ENCODE data around the gene PRKG1. TPM values are rescaled to one million over a fixed set of nuclear protein-coding genes. Genes with fewer than 3 reads are reported as not detected.
A peak's percentile ranks its signal among the peaks of the same experiment; 100 is the strongest.

The PRKG1 gene
- total and polyA plus RNA-seq, 2 of the 8 experiments (the other 6 are each of a cell fraction or from before 2014, with no cell fraction given) = 4.2 to 15.2 TPM

DNA sequence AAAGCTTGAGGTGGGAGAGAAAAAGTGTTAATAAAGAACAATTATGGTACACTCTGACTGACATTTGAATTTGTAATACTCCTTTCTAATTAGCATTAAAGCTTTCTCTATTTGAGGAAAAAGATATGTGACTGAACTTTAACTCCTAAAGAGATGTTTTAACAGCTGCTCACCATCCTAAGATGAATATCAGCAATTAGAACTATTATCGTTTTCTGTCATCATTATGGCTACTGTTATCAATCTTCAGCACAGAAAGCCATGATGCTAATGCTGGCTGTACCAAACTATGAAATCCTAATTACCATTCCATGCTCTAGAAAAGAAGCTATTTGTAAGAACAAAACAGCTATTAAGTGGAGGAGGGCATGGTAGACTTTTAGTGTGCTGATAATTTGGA lies 853.9 kb downstream of the PRKG1 start:
- no peak overlapping the region for H3K23ac ChIP-seq (ENCODE audit: insufficient read length)
- no peak overlapping the region for H3K56ac ChIP-seq (replicated peaks; ENCODE audit: insufficient read length, low read depth, low read length)
- no peak overlapping the region for H3K18ac ChIP-seq (ENCODE audit: extremely low read depth, low read length)
- no peak overlapping the region for H4K8ac ChIP-seq (ENCODE audit: extremely low read depth, insufficient read depth, low read length)
- CTCF ChIA-PET (ENCODE audit: partially characterized antibody) = interaction anchor here (1.5 kb wide), 1 partner anchor 76 kb away, joined by 3 read pairs; no protein-coding TSS in a partner anchor
- no peaks in the 10 kb centered on the region for H3K79me2 ChIP-seq (ENCODE audit: control insufficient read depth in 1 of 2, insufficient read depth in 2 of 2, low read length in 2 of 2)
- no peak overlapping the region for H2BK20ac ChIP-seq (ENCODE audit: low read length)
- no peaks in the 10 kb centered on the region for H3K36me3 ChIP-seq (ENCODE audit: control insufficient read depth in 2 of 4, insufficient read depth in 4 of 4, low read length in 3 of 4)
- H2AK5ac ChIP-seq (ENCODE audit: low read depth, low read length) = no peak overlapping the region
- H2AFZ ChIP-seq (ENCODE audit: low read length) = no peak overlapping the region
- no peaks in the 10 kb centered on the region for H3K27me3 ChIP-seq (replicated peaks in 1 of 4; ENCODE audit: control insufficient read depth in 3 of 4, extremely low read depth in 1 of 4, insufficient read depth in 3 of 4, low read length in 3 of 4)
- H3K23me2 ChIP-seq (ENCODE audit: low read depth, low read length) = no peaks in the 10 kb centered on the region
- H4K20me1 ChIP-seq (replicated peaks in 1 of 2; ENCODE audit: control insufficient read depth in 1 of 2, insufficient read depth in 2 of 2, low read length in 2 of 2) = no peaks in the 10 kb centered on the region
- no peak overlapping the region for H3K14ac ChIP-seq (ENCODE audit: insufficient read length)
- no peak overlapping the region for H2BK120ac ChIP-seq (replicated peaks; ENCODE audit: low read depth, low read length)
- no peak overlapping the region for H2BK15ac ChIP-seq (ENCODE audit: low read length)
- H3K9me3 ChIP-seq (ENCODE audit: insufficient read depth in 2 of 2, low read depth in 1 of 2, low read length in 1 of 2) = no peaks in the 10 kb centered on the region
- no peak overlapping the region for H4K91ac ChIP-seq (replicated peaks; ENCODE audit: insufficient read length, low read length)
- H3K4me1 ChIP-seq (replicated peaks in 1 of 4; ENCODE audit: control insufficient read depth in 3 of 4, insufficient read depth in 4 of 4, low read length in 3 of 4) = no peaks in the 10 kb centered on the region
- FAIRE-seq (peak; percentile 19), DNase-seq (ENCODE audit: low read depth in 1 of 2, low spot score in 2 of 2) (no peak)
- no peak overlapping the region for H3K9ac ChIP-seq (replicated peaks in 1 of 4; ENCODE audit: extremely low read depth in 1 of 4, low read depth in 3 of 4, low read length in 3 of 4)
- no peak overlapping the region for H3K4me2 ChIP-seq (ENCODE audit: insufficient read depth in 1 of 2, low read depth in 2 of 2, low read length in 2 of 2)
- H3K79me1 ChIP-seq (ENCODE audit: low read depth, low read length) = no peaks in the 10 kb centered on the region
- H4K5ac ChIP-seq (ENCODE audit: insufficient read length, low read depth, low read length) = no peak overlapping the region
- POLR2A ChIA-PET (ENCODE audit: partially characterized antibody) = no interaction called here
- H3K4me3 ChIP-seq (ENCODE audit: extremely low read depth in 1 of 4, insufficient read depth in 2 of 4, low read depth in 3 of 4, low read length in 4 of 4) = no peak overlapping the region
- no peak overlapping the region for H3K27ac ChIP-seq (ENCODE audit: low read depth, low read length)
- 88% methylated on average over 1 of the region's 1 CpG; no CpG with 5 or more reads in 1 of the 2 experiments for WGBS, 2 experiments (ENCODE audit: extremely low coverage in 1 of 2, insufficient coverage in 1 of 2, insufficient read length in 1 of 2, insufficient replicate concordance in 2 of 2, low coverage in 1 of 2, low lambda C conversion rate in 2 of 2, missing lambda C conversion rate in 1 of 2)
- no peak overlapping the region for H3K4ac ChIP-seq (replicated peaks; ENCODE audit: insufficient read length, low read depth, low read length)
- no peak overlapping the region for H2BK5ac ChIP-seq (ENCODE audit: low read depth, low read length)
- no peak overlapping the region for H2BK12ac ChIP-seq (ENCODE audit: low read depth, low read length)
- no peak for TF ChIP-seq ZNF274 (IDR thresholded peaks at IDR 0.05; ENCODE audit: borderline replicate concordance, extremely low read depth, low read length)
- no peak for TF ChIP-seq SP2 (IDR thresholded peaks at IDR 0.05; ENCODE audit: low read length)
- no peak for TF ChIP-seq MAFK (IDR thresholded peaks at IDR 0.05; ENCODE audit: low read depth, low read length)
- TF ChIP-seq ASH2L (IDR thresholded peaks at IDR 0.05; ENCODE audit: low read length) = no peak
- no peak for TF ChIP-seq CTBP2 (IDR thresholded peaks at IDR 0.05; ENCODE audit: borderline replicate concordance, insufficient read depth, insufficient read length, low read length)

Measured in H1 (cell line).